Activated CD4-positive, alpha-beta memory T cell treated with anti-CD3 and anti-CD28 coated beads, Interleukin-2, amount 10 ng/mL, durations not matched to agents 7 days and 5 days (primary cell): ENCODE measurements around the gene PTPN20. TPM values are rescaled to one million over a fixed set of nuclear protein-coding genes. Genes with fewer than 3 reads are reported as not detected.

Experiments
- CTCF ChIA-PET: fragments of 350-600 bp; sonication (Branson Sonifier 250); formaldehyde crosslinking; loops from one replicate; lab custom pipeline; 2021; ENCODE audit warnings: antibody characterized with exemption, inconsistent platforms; lab: Charles Lee
- POLR2A ChIA-PET: fragments of 350-600 bp; sonication (Branson Sonifier 250); formaldehyde crosslinking; loops from one replicate; lab custom pipeline; 2021; ENCODE audit warnings: antibody characterized with exemption; lab: Charles Lee
- DNase-seq: peaks from one replicate; pipeline ENCODE4 v3.0.0-alpha.2; 2020
- H3K27ac Mint-ChIP-seq: one replicate; pipeline ENCODE4 v1.8.0; 2021; ENCODE audit warnings: mild to moderate bottlenecking, mixed read lengths
- H3K27me3 Mint-ChIP-seq: one replicate; pipeline ENCODE4 v1.8.0; 2021; ENCODE audit warnings: mixed read lengths
- H3K36me3 Mint-ChIP-seq: one replicate; pipeline ENCODE4 v1.8.0; 2021; ENCODE audit warnings: low read depth, mixed read lengths
- H3K4me1 Mint-ChIP-seq: one replicate; pipeline ENCODE4 v1.8.0; 2021; ENCODE audit warnings: mixed read lengths
- H3K4me3 Mint-ChIP-seq: one replicate; pipeline ENCODE4 v1.8.0; 2021; ENCODE audit warnings: mild to moderate bottlenecking, mixed read lengths
- H3K9me3 Mint-ChIP-seq: one replicate; pipeline ENCODE4 v1.8.0; 2021; ENCODE audit warnings: mixed read lengths
- total RNA-seq, 2 experiments: library from RNA; stranded (reverse); gene quantifications; one replicate each; pipeline ENCODE4 v1.2.3, GENCODE V29; 2021

Gene PTPN20
- total RNA-seq, 2 experiments from 2014 or later = 0.38 to 0.45 TPM

- no peak for DNase-seq
- ChIA-PET POLR2A (no interaction called here), CTCF (no interaction called here)
- Mint-ChIP-seq H3K27ac (no peak overlapping the region), H3K9me3 (no peaks in the 10 kb centered on the region), H3K36me3 (no peaks in the 10 kb centered on the region), H3K4me1 (no peaks in the 10 kb centered on the region), H3K27me3 (no peaks in the 10 kb centered on the region), H3K4me3 (no peak overlapping the region)
These were observed 107.0 kb downstream of the PTPN20 start for GRCh38 chr10:47018026-47018735.

- Mint-ChIP-seq H3K4me1 (no peaks in the 10 kb centered on the region), H3K4me3 (no peak overlapping the region), H3K9me3 (no peaks in the 10 kb centered on the region), H3K36me3 (no peaks in the 10 kb centered on the region), H3K27me3 (no peaks in the 10 kb centered on the region), H3K27ac (no peak overlapping the region)
- DNase-seq = no peak
- CTCF ChIA-PET = no interaction called here
- POLR2A ChIA-PET = no interaction called here
These were observed 108.2 kb downstream of the PTPN20 start for GRCh38 chr10:47019155-47020145.

GRCh38 chr10:47020471-47020870, 109.2 kb downstream of the PTPN20 start:
- no peaks in the 10 kb centered on the region for H3K36me3 Mint-ChIP-seq
- no peak for DNase-seq
- no peak overlapping the region for H3K27ac Mint-ChIP-seq
- no peaks in the 10 kb centered on the region for H3K4me1 Mint-ChIP-seq
- no peaks in the 10 kb centered on the region for H3K9me3 Mint-ChIP-seq
- ChIA-PET CTCF (no interaction called here), POLR2A (no interaction called here)
- H3K4me3 Mint-ChIP-seq = no peak overlapping the region
- no peaks in the 10 kb centered on the region for H3K27me3 Mint-ChIP-seq

- H3K36me3 Mint-ChIP-seq = no peaks in the 10 kb centered on the region
- CTCF ChIA-PET = no interaction called here
- H3K9me3 Mint-ChIP-seq = no peaks in the 10 kb centered on the region
- H3K27me3 Mint-ChIP-seq = no peaks in the 10 kb centered on the region
- no peaks in the 10 kb centered on the region for H3K4me1 Mint-ChIP-seq
- H3K4me3 Mint-ChIP-seq = no peak overlapping the region
- H3K27ac Mint-ChIP-seq = no peak overlapping the region
- POLR2A ChIA-PET = no interaction called here
- DNase-seq = no peak
These were observed 110.6 kb downstream of the PTPN20 start for GRCh38 chr10:47021850-47022249.

- POLR2A ChIA-PET = no interaction called here
- Mint-ChIP-seq H3K36me3 (no peaks in the 10 kb centered on the region), H3K27ac (no peak overlapping the region), H3K4me1 (no peaks in the 10 kb centered on the region), H3K27me3 (no peaks in the 10 kb centered on the region), H3K4me3 (no peak overlapping the region), H3K9me3 (no peaks in the 10 kb centered on the region)
- CTCF ChIA-PET = no interaction called here
- no peak for DNase-seq
These were observed 111.3 kb downstream of the PTPN20 start for GRCh38 chr10:47022311-47023131.

GRCh38 chr10:47023237-47024045, 112.2 kb downstream of the PTPN20 start:
- Mint-ChIP-seq H3K27me3 (no peaks in the 10 kb centered on the region), H3K4me3 (no peak overlapping the region), H3K27ac (no peak overlapping the region), H3K4me1 (no peaks in the 10 kb centered on the region), H3K9me3 (no peaks in the 10 kb centered on the region), H3K36me3 (no peaks in the 10 kb centered on the region)
- POLR2A ChIA-PET = no interaction called here
- DNase-seq = no peak
- CTCF ChIA-PET = interaction anchor here (1.4 to 2.7 kb wide), 4 partner anchors 24 to 317 kb away, joined by 7 to 32 read pairs (median 12); no protein-coding TSS in a partner anchor

- Mint-ChIP-seq H3K36me3 (no peaks in the 10 kb centered on the region), H3K27ac (no peak overlapping the region), H3K4me3 (no peak overlapping the region), H3K27me3 (no peaks in the 10 kb centered on the region), H3K9me3 (no peaks in the 10 kb centered on the region), H3K4me1 (no peaks in the 10 kb centered on the region)
- no peak for DNase-seq
- ChIA-PET CTCF (interaction anchor here (0.7 to 2.7 kb wide), 9 partner anchors 10 to 322 kb away, joined by 4 to 32 read pairs (median 7); no protein-coding TSS in a partner anchor), POLR2A (no interaction called here)
These were observed 112.8 kb downstream of the PTPN20 start for GRCh38 chr10:47024046-47024322.

- H3K27me3 Mint-ChIP-seq = no peaks in the 10 kb centered on the region
- no peak overlapping the region for H3K27ac Mint-ChIP-seq
- DNase-seq = peak; percentile 68
- H3K4me3 Mint-ChIP-seq = no peak overlapping the region
- no peaks in the 10 kb centered on the region for H3K9me3 Mint-ChIP-seq
- POLR2A ChIA-PET = interaction anchor here (0.9 kb wide), 1 partner anchor 287 kb away, joined by 3 read pairs; no protein-coding TSS in a partner anchor
- no peaks in the 10 kb centered on the region for H3K4me1 Mint-ChIP-seq
- CTCF ChIA-PET = interaction anchor here (0.7 to 2.7 kb wide), 12 partner anchors 9 to 321 kb away, joined by 3 to 32 read pairs (median 6); no protein-coding TSS in a partner anchor
- H3K36me3 Mint-ChIP-seq = no peaks in the 10 kb centered on the region
These were observed 113.4 kb downstream of the PTPN20 start for GRCh38 chr10:47024399-47025252.

GRCh38 chr10:47025253-47025539, 114.0 kb downstream of the PTPN20 start:
- H3K4me1 Mint-ChIP-seq = no peaks in the 10 kb centered on the region
- H3K9me3 Mint-ChIP-seq = no peaks in the 10 kb centered on the region
- no peaks in the 10 kb centered on the region for H3K27me3 Mint-ChIP-seq
- no peak overlapping the region for H3K27ac Mint-ChIP-seq
- H3K4me3 Mint-ChIP-seq = no peak overlapping the region
- ChIA-PET CTCF (interaction anchor here (1.2 to 2.7 kb wide), 9 partner anchors 8 to 318 kb away, joined by 3 to 32 read pairs (median 7); no protein-coding TSS in a partner anchor), POLR2A (interaction anchor here (0.9 kb wide), 1 partner anchor 287 kb away, joined by 3 read pairs; no protein-coding TSS in a partner anchor)
- DNase-seq = peak; percentile 14
- H3K36me3 Mint-ChIP-seq = no peaks in the 10 kb centered on the region

GRCh38 chr10:47025540-47026300, 114.5 kb downstream of the PTPN20 start:
- Mint-ChIP-seq H3K36me3 (no peaks in the 10 kb centered on the region), H3K27me3 (no peaks in the 10 kb centered on the region), H3K27ac (no peak overlapping the region), H3K4me3 (no peak overlapping the region), H3K4me1 (no peaks in the 10 kb centered on the region), H3K9me3 (no peaks in the 10 kb centered on the region)
- CTCF ChIA-PET = interaction anchor here (1.3 to 2.7 kb wide), 7 partner anchors 8 to 292 kb away, joined by 4 to 32 read pairs (median 7); no protein-coding TSS in a partner anchor
- peak; percentile 11 for DNase-seq
- POLR2A ChIA-PET = no interaction called here
